HG03097 (cell line): Measurements from ENCODE around the gene CCBE1.

Experiments used
- ATAC-seq: cut with Tn5 transposase; IDR thresholded peaks from one replicate; pipeline ENCODE4 v1.9.1; 2021; ENCODE audit not compliant: unreplicated experiment, low FRiP score

The CCBE1 gene

GRCh38 chr18:59624369-59624765 lies 72.9 kb downstream of the CCBE1 start:
- no peak for ATAC-seq

GRCh38 chr18:59623456-59624368 lies 73.5 kb downstream of the CCBE1 start:
- no peak for ATAC-seq

- ATAC-seq, result no peak
Measured at GRCh38 chr18:59621027-59621426, 76.2 kb downstream of the CCBE1 start.

GRCh38 chr18:59620381-59620780 lies 76.8 kb downstream of the CCBE1 start:
- ATAC-seq, result no peak

GRCh38 chr18:59619816-59620215 lies 77.4 kb downstream of the CCBE1 start:
- ATAC-seq, result no peak

GRCh38 chr18:59617468-59617932 lies 79.7 kb downstream of the CCBE1 start:
- ATAC-seq, result no peak

GRCh38 chr18:59616501-59616900 lies 80.7 kb downstream of the CCBE1 start:
- no peak for ATAC-seq

- ATAC-seq, result no peak
Measured at GRCh38 chr18:59613903-59614302, 83.3 kb downstream of the CCBE1 start.

- ATAC-seq, result no peak
Measured at GRCh38 chr18:59612381-59612780, 84.8 kb downstream of the CCBE1 start.

- ATAC-seq, result no peak
Measured at GRCh38 chr18:59610546-59611140, 86.6 kb downstream of the CCBE1 start.

- no peak for ATAC-seq
Measured at GRCh38 chr18:59609654-59610053, 87.6 kb downstream of the CCBE1 start.

GRCh38 chr18:59607471-59607870 lies 89.8 kb downstream of the CCBE1 start:
- no peak for ATAC-seq

- ATAC-seq, result no peak
Measured at GRCh38 chr18:59607078-59607379, 90.2 kb downstream of the CCBE1 start.

- no peak for ATAC-seq
Measured at GRCh38 chr18:59606193-59607077, 90.8 kb downstream of the CCBE1 start.

- no peak for ATAC-seq
Measured at GRCh38 chr18:59605633-59606192, 91.5 kb downstream of the CCBE1 start.

GRCh38 chr18:59604877-59605276 lies 92.3 kb downstream of the CCBE1 start:
- no peak for ATAC-seq

GRCh38 chr18:59597049-59597448 lies 100.2 kb downstream of the CCBE1 start:
- ATAC-seq, result no peak

GRCh38 chr18:59593291-59593717 lies 103.9 kb downstream of the CCBE1 start:
- ATAC-seq, result no peak

GRCh38 chr18:59592624-59593023 lies 104.6 kb downstream of the CCBE1 start:
- ATAC-seq, result no peak

- ATAC-seq, result no peak
Measured at GRCh38 chr18:59582395-59582794, 114.8 kb downstream of the CCBE1 start.

GRCh38 chr18:59579509-59579908 lies 117.7 kb downstream of the CCBE1 start:
- ATAC-seq, result no peak
